NCI-H82 treated with DMSO at 0.1 percent for 48 hours (cell line): ENCODE results near the gene BCAS1.

Experiments
- DNase-seq: peaks from one replicate; lab custom pipeline; 2025; ENCODE audit not compliant: unreplicated experiment; lab: John Stamatoyannopoulos, UW

BCAS1 gene

DNA sequence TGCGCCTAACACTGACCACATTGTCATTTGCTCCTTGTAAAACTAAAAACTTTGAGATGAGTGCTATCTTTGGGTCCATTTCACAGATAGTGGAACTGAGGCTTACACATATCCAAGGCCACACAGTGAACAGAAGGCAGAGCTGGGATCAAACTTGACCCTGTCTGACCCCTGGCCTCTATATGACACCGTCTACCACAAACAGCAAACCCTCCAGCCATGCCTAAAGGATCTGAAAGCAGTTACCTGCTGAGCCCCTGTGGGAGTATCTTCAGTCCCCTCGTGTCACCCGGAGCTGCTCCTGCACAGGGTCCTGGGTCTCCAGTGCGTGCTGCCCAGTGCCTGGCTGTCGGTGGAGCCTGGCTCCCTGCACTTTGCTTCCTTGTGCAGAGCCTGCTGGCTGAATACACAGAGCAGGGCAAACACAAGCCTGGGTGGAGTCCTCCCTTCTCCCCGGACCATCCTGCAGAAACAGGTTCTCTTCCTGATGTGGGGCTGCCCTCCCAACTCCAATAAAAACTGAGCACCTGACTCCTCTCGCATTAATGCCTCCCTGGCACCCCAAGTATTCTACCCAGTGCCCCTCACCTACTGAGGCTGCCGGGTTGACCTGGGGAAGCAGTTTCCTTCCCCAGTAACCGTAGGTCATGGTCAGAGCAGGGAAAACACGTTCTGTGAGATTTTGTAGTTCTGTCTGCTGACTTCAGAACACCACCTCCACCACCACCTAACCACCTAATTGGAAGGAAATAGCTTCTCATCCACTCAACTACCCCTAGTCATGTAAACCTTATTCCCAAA, at the start of gene BCAS1:
BCAS1 (minus strand) TSS at position 408 of the 801 bp plus-strand sequence. CDS start 11,876 bp downstream, outside the sequence.
- DNase-seq, result no peak

DNA sequence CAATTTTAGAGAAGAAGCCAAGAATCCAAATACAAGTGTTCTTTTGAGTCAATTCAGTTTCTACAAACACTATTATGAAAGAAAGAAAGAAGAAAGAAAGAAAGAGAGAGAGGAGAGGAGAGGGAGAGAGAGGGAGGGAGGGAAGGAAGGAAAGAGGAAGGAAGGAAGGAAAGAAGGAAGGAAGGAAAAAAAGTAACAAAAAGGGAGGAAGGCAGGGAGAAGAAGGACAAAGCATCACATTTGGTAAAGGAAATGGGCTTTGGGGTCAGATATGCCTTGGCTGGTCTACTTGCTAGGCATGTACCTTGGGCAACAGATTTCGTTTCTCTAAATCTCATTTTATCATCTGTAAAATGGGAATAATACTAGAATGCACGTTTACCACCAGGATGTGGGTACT, 49.4 kb upstream of the BCAS1 start:
- no peak for DNase-seq

DNA sequence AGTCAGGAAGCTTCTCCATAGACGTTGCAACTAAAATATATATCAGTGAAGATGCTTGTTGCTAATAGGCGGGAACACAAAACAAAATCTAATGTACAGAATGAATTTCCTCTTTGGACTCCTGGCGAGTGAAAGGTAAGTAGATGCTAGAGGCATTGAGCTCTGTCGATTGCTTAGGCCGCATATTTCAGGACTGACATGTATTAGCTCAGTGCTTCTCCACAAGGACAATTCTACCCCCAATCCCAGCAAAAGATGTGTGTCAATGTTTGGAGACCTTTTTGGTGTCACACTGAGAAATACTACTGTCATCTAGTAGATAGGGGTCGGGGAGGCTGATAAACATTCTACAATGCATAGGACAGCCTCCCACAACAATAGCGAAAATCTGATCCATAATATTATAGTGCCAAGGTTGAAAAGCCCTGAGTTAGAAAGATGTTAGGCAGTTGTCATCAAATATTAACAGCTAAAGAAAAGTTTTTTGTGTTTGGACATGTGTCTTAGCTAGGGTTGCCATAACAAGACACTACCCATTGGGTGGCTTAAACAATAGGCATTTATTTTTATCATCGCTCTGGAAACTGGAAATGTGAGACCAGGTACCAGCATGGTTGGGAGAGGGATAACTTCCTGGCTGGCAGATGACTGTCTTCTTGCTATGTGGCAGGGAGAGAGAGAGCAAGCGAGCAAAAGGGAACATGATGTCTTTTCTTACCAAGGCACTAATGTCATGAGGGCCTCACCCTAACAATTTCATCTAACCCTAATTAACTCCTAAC, 48.0 kb upstream of the BCAS1 start:
- DNase-seq, result no peak

DNA sequence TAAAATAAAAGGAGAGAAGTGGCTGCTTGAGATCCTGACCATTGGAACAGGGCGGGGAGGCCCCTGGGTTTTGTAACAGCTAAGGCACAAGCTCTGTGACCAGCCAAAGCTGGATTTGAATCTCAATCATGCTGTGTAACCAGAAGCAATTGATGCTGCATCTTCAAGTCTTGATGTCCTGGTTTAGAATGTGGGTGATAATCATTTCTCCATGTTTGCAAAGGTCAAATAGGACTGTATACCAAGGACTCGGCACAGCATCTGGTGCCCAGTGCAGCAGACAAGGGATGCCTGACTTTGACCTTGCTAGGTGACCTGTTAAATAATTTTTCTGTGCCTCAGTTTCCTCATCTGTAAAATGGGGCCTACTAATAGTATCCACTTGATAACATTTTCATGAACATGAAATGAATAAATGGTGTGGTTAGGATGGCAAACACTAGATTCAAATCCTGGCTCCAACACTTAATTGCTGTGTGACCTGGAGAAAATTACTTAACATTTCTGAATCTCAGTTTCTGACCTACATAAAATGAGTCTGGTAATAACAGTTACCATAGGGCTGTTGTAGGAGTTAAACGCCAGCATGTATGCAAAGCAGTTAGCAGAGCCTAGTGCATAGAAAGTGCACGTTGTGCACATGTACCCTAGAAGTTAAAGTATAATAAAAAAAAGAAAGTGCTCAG, 46.3 kb upstream of the BCAS1 start:
- no peak for DNase-seq

DNA sequence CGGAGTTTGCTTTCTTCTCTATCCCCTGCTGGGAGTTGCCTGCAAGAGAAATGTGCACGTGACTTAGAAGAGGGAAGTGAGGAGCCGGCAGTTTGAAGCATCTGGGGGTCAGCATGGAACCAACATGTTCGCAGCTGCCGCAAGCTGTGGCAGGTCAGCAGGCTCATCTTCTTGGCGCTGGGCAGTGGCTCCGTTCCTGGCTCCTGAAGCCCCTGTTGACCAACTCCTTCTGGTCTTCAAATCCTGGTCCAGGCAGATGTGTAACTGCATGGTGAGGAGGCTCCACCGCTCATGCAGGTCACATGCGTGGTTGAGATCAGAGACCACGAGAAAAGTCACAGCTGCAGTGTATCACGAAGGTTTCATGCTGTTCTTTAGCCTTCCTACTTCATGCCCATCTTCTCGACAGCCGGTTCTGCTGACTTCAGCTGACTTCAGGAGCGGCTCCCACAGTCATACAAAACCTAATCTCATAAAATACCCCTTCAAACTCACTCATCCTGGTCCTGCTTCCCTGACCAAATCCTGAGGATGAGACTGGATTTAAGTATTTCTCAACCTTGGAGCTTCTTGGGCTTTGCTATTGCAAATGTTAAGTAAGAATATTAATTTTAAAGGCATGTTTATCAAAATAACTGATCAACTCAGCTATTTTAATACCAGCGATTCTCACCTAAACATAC, 44.9 kb upstream of the BCAS1 start:
- no peak for DNase-seq

GRCh38 chr20:54114109-54114508, 43.7 kb upstream of the BCAS1 start:
- no peak for DNase-seq

DNA sequence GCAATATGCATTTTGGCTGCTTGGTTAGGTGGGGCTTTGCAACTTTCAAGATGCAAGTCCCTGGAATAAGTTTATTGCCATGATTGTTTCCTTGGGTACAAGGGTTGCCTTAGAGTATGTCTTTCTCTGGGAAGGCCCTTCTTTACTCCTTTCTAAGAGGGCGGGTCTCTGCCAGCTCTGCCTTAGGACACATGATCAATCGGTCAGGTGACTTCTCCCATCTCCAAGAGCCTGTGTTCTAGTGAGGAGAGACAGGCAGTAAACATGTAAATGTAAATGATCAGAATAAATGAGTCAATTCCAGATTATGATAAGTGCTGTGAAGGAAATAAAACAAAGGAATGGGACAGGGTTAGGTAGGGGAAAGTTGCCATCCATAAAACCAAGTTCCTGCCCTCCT, 43.2 kb upstream of the BCAS1 start:
- DNase-seq, result no peak

GRCh38 chr20:54112221-54112884, 42.0 kb upstream of the BCAS1 start:
- no peak for DNase-seq

- no peak for DNase-seq
Observed at GRCh38 chr20:54111460-54111859, 41.1 kb upstream of the BCAS1 start.

GRCh38 chr20:54110457-54110856, 40.1 kb upstream of the BCAS1 start:
- DNase-seq, result no peak

DNA sequence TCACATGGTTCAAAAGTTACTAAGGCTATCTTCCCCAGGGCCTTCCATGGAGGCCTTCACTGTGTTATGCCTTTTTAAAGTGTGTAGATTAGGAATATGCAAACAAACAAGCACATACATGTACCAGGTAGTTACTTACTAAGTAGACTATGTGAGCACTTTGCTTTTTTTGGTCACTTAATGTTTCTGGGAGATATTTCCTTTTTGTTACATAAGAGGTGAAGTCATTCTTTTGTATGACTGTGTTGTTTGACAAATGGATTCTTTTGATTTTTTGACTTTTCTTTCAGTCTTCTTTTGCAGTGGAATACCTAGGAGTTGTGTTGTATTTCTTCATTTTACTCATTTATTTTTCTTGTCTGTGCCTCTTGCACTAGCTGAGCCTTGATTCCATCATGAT, 39.6 kb upstream of the BCAS1 start:
- DNase-seq, result no peak

GRCh38 chr20:54108817-54109216, 38.4 kb upstream of the BCAS1 start:
- no peak for DNase-seq

DNA sequence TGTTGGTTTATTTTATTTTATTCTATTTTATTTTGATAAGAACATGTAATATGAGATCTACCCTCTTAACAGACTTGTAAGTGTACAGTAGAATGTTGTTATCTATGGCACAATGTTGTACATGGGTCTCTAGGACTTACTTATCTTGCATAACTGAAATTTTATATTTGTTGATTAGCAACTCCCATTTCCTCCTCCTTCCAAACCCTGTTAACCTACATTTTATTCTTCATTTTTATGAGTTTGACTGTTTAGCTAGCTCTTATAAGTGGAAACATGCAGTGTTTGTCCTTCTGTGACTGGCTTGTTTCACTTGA, 37.9 kb upstream of the BCAS1 start:
- no peak for DNase-seq

DNA sequence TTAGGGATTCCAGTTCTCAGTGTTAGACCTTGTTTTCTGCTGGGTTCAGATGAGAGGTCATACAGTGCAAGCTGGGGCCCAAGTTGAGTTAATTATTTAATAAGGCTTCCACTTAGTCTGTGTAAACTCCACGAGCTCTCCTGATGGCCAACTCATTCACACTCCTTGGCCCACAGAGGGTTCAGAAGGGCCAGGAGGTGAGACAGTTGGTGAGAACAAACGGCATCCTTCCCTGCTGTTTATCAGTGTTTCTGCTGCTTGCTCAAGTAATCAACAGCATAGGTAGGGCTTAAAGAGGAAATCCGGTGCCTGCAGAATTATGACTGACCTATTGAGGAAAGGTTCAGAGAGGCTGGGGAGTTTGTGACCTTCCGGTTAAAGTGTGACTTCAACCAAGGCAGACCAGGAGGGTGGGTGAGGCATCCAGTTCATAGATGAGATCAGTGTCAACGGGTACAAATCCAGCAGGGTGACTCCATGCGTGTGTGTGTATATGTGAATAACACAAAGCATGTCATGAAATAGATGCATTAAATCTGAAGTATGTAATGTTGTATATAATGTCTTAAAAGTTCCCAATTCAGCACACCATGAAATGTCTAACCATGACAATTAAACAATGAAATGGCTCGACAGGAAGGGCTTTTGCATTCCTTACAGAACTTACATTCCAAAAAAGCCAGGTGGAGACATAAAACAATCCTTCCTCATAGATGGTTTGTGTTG, 37.4 kb upstream of the BCAS1 start:
- DNase-seq, result no peak

GRCh38 chr20:54107181-54107580, 36.8 kb upstream of the BCAS1 start:
- no peak for DNase-seq

DNA sequence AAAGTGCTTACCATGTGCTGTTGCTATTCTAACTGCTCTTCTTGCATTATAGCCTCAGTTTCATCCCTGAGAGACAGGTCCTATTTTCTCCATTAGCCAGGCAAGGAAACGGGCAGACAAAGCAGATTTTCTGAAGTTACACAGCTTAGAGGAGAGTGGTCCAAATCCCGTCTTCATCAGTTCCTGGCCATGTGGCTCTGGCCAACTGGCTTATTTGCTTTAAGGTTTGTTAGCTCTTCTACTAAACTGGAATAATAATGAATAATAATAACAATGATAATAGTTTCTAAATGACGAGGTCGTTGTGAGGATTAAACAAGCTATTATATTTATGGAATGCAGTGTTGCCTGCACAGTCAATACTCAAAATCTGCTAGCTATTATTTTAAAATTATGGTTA, 35.8 kb upstream of the BCAS1 start:
- DNase-seq, result no peak

DNA sequence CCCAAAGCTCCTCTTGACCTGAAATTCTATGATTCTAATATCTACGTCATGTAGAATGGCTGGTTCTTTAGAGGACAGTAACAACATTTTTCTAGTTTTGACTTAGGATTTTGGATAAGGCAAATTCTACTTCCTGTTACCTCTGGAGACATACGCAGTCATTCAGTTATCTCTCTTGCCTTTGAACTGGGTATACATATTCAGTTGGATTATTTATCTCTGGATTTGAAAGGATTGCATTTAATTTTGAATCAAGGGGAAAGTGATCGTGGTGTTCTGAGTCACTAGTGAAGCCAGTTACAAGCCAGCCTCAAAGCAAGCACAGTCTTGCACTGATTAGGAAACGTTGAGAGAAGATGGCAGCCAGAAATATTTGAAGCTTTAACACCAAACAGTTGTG, 35.3 kb upstream of the BCAS1 start:
- DNase-seq, result no peak

- DNase-seq, result peak; percentile 48
Observed at GRCh38 chr20:54104781-54105180, 34.4 kb upstream of the BCAS1 start.

- no peak for DNase-seq
Observed at GRCh38 chr20:54103762-54104600, 33.6 kb upstream of the BCAS1 start.
